Neural cell (in vitro differentiated cells): Measurements from ENCODE around the gene SH3PXD2A. TPM values are rescaled to one million over a fixed set of nuclear protein-coding genes. Genes with fewer than 3 reads are reported as not detected.

ENCODE experiments used
- H2AFZ ChIP-seq: fragments of 200-600, 300-800 bp; sonication (generic), shearing (Covaris generic); 2 replicates; pipeline ENCODE4 v1.6.0; 2014; ENCODE audit warnings: low read depth, mild to moderate bottlenecking, antibody characterized with exemption, low read length, moderate library complexity
- H3F3A ChIP-seq: fragments of 200-600 bp; shearing (Covaris generic); 2 replicates; pipeline ENCODE4 v1.6.1; 2016; ENCODE audit warnings: mild to moderate bottlenecking, moderate library complexity, mixed read lengths, antibody characterized with exemption, low read length; ENCODE audit not compliant: insufficient read depth, poor library complexity, severe bottlenecking
- H3K27ac ChIP-seq: fragments of 200-600, 300-800 bp; sonication (generic), shearing (Covaris generic); 2 replicates; pipeline ENCODE4 v1.5.1; 2014; ENCODE audit warnings: mild to moderate bottlenecking, low read length, moderate library complexity
- H3K27me3 ChIP-seq: fragments of 300-800, 200-600 bp; sonication (generic), shearing (Covaris generic); 2 replicates; pipeline ENCODE4 v1.6.0; 2014; ENCODE audit warnings: mild to moderate bottlenecking, low read depth, low read length, moderate library complexity; ENCODE audit not compliant: insufficient read depth
- H3K36me3 ChIP-seq: fragments of 300-800, 200-600 bp; sonication (generic), shearing (Covaris generic); 2 replicates; pipeline ENCODE4 v1.5.1; 2014; ENCODE audit warnings: mild to moderate bottlenecking, antibody characterized with exemption, low read length, moderate library complexity; ENCODE audit not compliant: insufficient read depth
- H3K4me2 ChIP-seq: fragments of 300-800, 200-600 bp; sonication (generic), shearing (Covaris generic); 2 replicates; pipeline ENCODE4 v1.6.0; 2014; ENCODE audit warnings: mild to moderate bottlenecking, low read length
- H3K4me3 ChIP-seq: fragments of 300-800, 200-600 bp; sonication (generic), shearing (Covaris generic); 2 replicates; pipeline ENCODE4 v1.5.1; 2014; ENCODE audit warnings: mild to moderate bottlenecking, low read length, moderate library complexity
- H3K79me2 ChIP-seq: fragments of 200-600 bp; shearing (Covaris generic); replicated peaks from 2 replicates; pipeline ENCODE4 v1.6.0; 2014; ENCODE audit warnings: mild to moderate bottlenecking, low read length, moderate library complexity; ENCODE audit not compliant: insufficient read depth
- H3K9ac ChIP-seq: fragments of 300-800, 200-600 bp; sonication (generic), shearing (Covaris generic); 2 replicates; pipeline ENCODE4 v1.6.1; 2016; ENCODE audit warnings: mild to moderate bottlenecking, low read length, mixed read lengths
- H3K9me2 ChIP-seq: fragments of 200-600 bp; shearing (Covaris generic); 2 replicates; pipeline ENCODE4 v1.6.1; 2016; ENCODE audit warnings: mild to moderate bottlenecking, low read length, mixed read lengths; ENCODE audit not compliant: insufficient read depth
- H3K9me3 ChIP-seq: fragments of 200-600, 300-800 bp; sonication (generic), shearing (Covaris generic); 2 replicates; pipeline ENCODE4 v1.6.1; 2016; ENCODE audit warnings: mild to moderate bottlenecking, mixed run types, low read length, moderate library complexity, mixed read lengths
- H4K20me1 ChIP-seq: fragments of 200-600 bp; shearing (Covaris generic); 2 replicates; pipeline ENCODE4 v1.6.1; 2016; ENCODE audit warnings: mild to moderate bottlenecking, mixed run types; ENCODE audit not compliant: insufficient read depth
- EP300 ChIP-seq: fragments of 450-650 bp; conservative IDR thresholded peaks from 2 replicates; pipeline ENCODE4 v1.6.1; 2014; ENCODE audit warnings: antibody characterized with exemption, mild to moderate bottlenecking, moderate library complexity; ENCODE audit not compliant: poor library complexity, severe bottlenecking
- EZH2 ChIP-seq: fragments of 200-600, 300-800 bp; shearing (Covaris generic), sonication (generic); IDR thresholded peaks from 2 replicates; pipeline ENCODE4 v1.6.1; 2014; ENCODE audit warnings: antibody characterized with exemption, low read length, borderline replicate concordance, mild to moderate bottlenecking; ENCODE audit not compliant: insufficient read depth, poor library complexity, severe bottlenecking
- MXI1 ChIP-seq: fragments of 450-650 bp; conservative IDR thresholded peaks from 2 replicates; pipeline ENCODE4 v1.6.1; 2014; ENCODE audit warnings: antibody characterized with exemption, mild to moderate bottlenecking; ENCODE audit not compliant: poor library complexity, severe bottlenecking
- POLR2AphosphoS5 ChIP-seq: IDR thresholded peaks from 2 replicates; pipeline ENCODE4 v1.6.1; 2012
- RAD21 ChIP-seq: fragments of 450-650 bp; conservative IDR thresholded peaks from 2 replicates; pipeline ENCODE4 v1.6.1; 2014; ENCODE audit warnings: antibody characterized with exemption, mild to moderate bottlenecking, moderate library complexity
- REST ChIP-seq: IDR thresholded peaks from 2 replicates; pipeline ENCODE4 v1.6.1; 2012; ENCODE audit warnings: borderline replicate concordance
- SMC3 ChIP-seq: fragments of 450-650 bp; conservative IDR thresholded peaks from 2 replicates; pipeline ENCODE4 v1.6.1; 2014; ENCODE audit warnings: antibody characterized with exemption, mild to moderate bottlenecking, moderate library complexity; ENCODE audit not compliant: poor library complexity
- TAF1 ChIP-seq: IDR thresholded peaks from 2 replicates; pipeline ENCODE4 v1.6.1; 2012; ENCODE audit warnings: low read depth
- polyA plus RNA-seq: library from polyadenylated mRNA; depleted of rRNA; stranded (reverse); fragments of >200 nt; gene quantifications from 2 replicates; pipeline ENCODE4 v1.2.3, GENCODE V29; 2014
- TF ChIP-seq, protein P1 (sequence below): fragments of 450-650 bp; IDR thresholded peaks from 2 replicates; pipeline ENCODE4 v1.5.1; 2014; ENCODE audit warnings: antibody characterized with exemption, mild to moderate bottlenecking, moderate library complexity; ENCODE audit not compliant: poor library complexity, severe bottlenecking

The SH3PXD2A gene
- polyA plus RNA-seq, 1 donor from 2014 or later = 5.2 TPM

DNA sequence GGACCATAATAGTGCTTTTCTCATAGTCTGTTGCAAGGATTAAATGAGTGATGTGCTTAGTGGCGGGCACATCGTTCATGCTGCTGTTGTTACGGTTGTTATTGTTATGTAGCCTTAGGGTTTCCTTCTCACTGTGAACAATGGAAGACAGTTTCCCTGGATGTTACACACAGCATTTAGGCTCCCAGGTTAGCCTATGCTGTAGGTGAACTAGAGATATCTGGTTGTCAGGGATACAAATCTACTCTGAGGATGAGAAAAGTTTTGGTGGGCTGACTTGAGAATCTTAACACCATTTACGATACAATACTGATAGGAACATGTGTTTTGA is 14.7 kb downstream of the SH3PXD2A start:
- no peaks in the 10 kb centered on the region for H3K9me2 ChIP-seq
- no peaks in the 10 kb centered on the region for H4K20me1 ChIP-seq
- no peak overlapping the region for H3K4me3 ChIP-seq
- TF ChIP-seq TAF1 (no peak), RAD21 (no peak), SMC3 (no peak), POLR2AphosphoS5 (no peak), MXI1 (no peak), EP300 (no peak), EZH2 (no peak), REST (no peak)
- TF ChIP-seq, protein P1, sequence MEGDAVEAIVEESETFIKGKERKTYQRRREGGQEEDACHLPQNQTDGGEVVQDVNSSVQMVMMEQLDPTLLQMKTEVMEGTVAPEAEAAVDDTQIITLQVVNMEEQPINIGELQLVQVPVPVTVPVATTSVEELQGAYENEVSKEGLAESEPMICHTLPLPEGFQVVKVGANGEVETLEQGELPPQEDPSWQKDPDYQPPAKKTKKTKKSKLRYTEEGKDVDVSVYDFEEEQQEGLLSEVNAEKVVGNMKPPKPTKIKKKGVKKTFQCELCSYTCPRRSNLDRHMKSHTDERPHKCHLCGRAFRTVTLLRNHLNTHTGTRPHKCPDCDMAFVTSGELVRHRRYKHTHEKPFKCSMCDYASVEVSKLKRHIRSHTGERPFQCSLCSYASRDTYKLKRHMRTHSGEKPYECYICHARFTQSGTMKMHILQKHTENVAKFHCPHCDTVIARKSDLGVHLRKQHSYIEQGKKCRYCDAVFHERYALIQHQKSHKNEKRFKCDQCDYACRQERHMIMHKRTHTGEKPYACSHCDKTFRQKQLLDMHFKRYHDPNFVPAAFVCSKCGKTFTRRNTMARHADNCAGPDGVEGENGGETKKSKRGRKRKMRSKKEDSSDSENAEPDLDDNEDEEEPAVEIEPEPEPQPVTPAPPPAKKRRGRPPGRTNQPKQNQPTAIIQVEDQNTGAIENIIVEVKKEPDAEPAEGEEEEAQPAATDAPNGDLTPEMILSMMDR = no peak
- no peaks in the 10 kb centered on the region for H3K79me2 ChIP-seq
- H3K36me3 ChIP-seq = no peaks in the 10 kb centered on the region
- no peak overlapping the region for H2AFZ ChIP-seq
- H3K9me3 ChIP-seq = no peaks in the 10 kb centered on the region
- no peak overlapping the region for H3K27ac ChIP-seq
- no peaks in the 10 kb centered on the region for H3F3A ChIP-seq
- no peak overlapping the region for H3K9ac ChIP-seq
- no peaks in the 10 kb centered on the region for H3K27me3 ChIP-seq
- H3K4me2 ChIP-seq = no peak overlapping the region

- Histone ChIP-seq H3K36me3 (no peaks in the 10 kb centered on the region), H3K4me3 (no peak overlapping the region), H3K79me2 (no peaks in the 10 kb centered on the region), H4K20me1 (no peaks in the 10 kb centered on the region), H3K27ac (no peak overlapping the region), H3K27me3 (no peaks in the 10 kb centered on the region), H3K4me2 (no peak overlapping the region), H2AFZ (no peak overlapping the region), H3K9me2 (no peaks in the 10 kb centered on the region), H3K9ac (no peak overlapping the region), H3F3A (no peaks in the 10 kb centered on the region), H3K9me3 (no peaks in the 10 kb centered on the region)
- TF ChIP-seq, protein P1 = no peak
- TF ChIP-seq SMC3 = no peak
- no peak for TF ChIP-seq REST
- no peak for TF ChIP-seq EZH2
- TF ChIP-seq RAD21 = no peak
- TF ChIP-seq POLR2AphosphoS5 = no peak
Measured at GRCh38 chr10:103839872-103840739, 15.3 kb downstream of the SH3PXD2A start.
